CD14-positive monocyte (primary cell): ENCODE data around the gene GPC6. TPM values are rescaled to one million over a fixed set of nuclear protein-coding genes. Genes with fewer than 3 reads are reported as not detected.

Source experiments
- DNase-seq, 3 donors: peaks; one replicate each; pipeline ENCODE4 v3.0.0-alpha.2; 2011 to 2022
- H2AFZ ChIP-seq: 2 replicates; pipeline ENCODE4 v1.6.0; 2012; ENCODE audit warnings: mild to moderate bottlenecking, low read depth, low read length, inconsistent platforms; ENCODE audit not compliant: insufficient read depth, poor library complexity, severe bottlenecking
- H3K27ac ChIP-seq, 2 donors: 1 replicate in 1 of 2; 2 replicates in 1 of 2; pipeline ENCODE4 v1.5.1; 2012 to 2013; ENCODE audit warnings: low read length in 2 of 2, control low read depth in 1 of 2, inconsistent platforms in 1 of 2, low read depth in 1 of 2, mild to moderate bottlenecking in 1 of 2
- H3K27me3 ChIP-seq, 2 donors: one replicate each; pipeline versions ENCODE4 v1.6.0 to v1.6.1; 2011 to 2013; ENCODE audit warnings: low read length in 2 of 2; ENCODE audit not compliant: control insufficient read depth in 2 of 2, insufficient read depth in 2 of 2
- H3K36me3 ChIP-seq, 2 donors: replicated peaks in 1 of 2; 1 replicate in 1 of 2; 2 replicates in 1 of 2; pipeline versions ENCODE4 v1.5.1 to v1.6.1; 2012 to 2013; ENCODE audit warnings: low read length in 2 of 2, control low read depth in 1 of 2, inconsistent platforms in 1 of 2, mild to moderate bottlenecking in 1 of 2; ENCODE audit not compliant: insufficient read depth in 2 of 2, control insufficient read depth in 1 of 2
- H3K4me1 ChIP-seq, 2 donors: 1 replicate in 1 of 2; 2 replicates in 1 of 2; pipeline versions ENCODE4 v1.5.1 to v1.6.1; 2012 to 2013; ENCODE audit warnings: low read length in 2 of 2, control low read depth in 1 of 2, inconsistent platforms in 1 of 2, mild to moderate bottlenecking in 1 of 2, moderate library complexity in 1 of 2; ENCODE audit not compliant: insufficient read depth in 2 of 2, control insufficient read depth in 1 of 2
- H3K4me2 ChIP-seq: replicated peaks from 2 replicates; pipeline ENCODE3; 2012; ENCODE audit warnings: low read length, moderate library complexity, mild to moderate bottlenecking; ENCODE audit not compliant: poor library complexity, severe bottlenecking; ENCODE audit errors: extremely low read depth
- H3K4me3 ChIP-seq, 3 experiments: fragments of 200-600 bp in 1 of 3; sonication (generic) in 1 of 3; replicated peaks in 1 of 3; 1 replicate in 2 of 3; 2 replicates in 1 of 3; pipeline ENCODE4 v1.5.1; 2011 to 2013; ENCODE audit warnings: low read length in 3 of 3, mild to moderate bottlenecking in 3 of 3, control low read depth in 2 of 3, low read depth in 2 of 3, inconsistent platforms in 1 of 3, moderate library complexity in 1 of 3
- H3K79me2 ChIP-seq: 2 replicates; pipeline ENCODE4 v1.6.0; 2012; ENCODE audit warnings: mild to moderate bottlenecking, control low read depth, inconsistent platforms, low read length, moderate library complexity; ENCODE audit not compliant: insufficient read depth
- H3K9ac ChIP-seq: 2 replicates; pipeline ENCODE4 v1.6.0; 2017; ENCODE audit warnings: low read length, mild to moderate bottlenecking; ENCODE audit not compliant: insufficient read depth, poor library complexity, severe bottlenecking
- H3K9me3 ChIP-seq, 2 donors: replicated peaks in 1 of 2; 1 replicate in 1 of 2; 2 replicates in 1 of 2; pipeline versions ENCODE4 v1.5.1 to v1.6.1; 2012 to 2013; ENCODE audit warnings: low read length in 2 of 2, control low read depth in 1 of 2; ENCODE audit not compliant: control insufficient read depth in 1 of 2, insufficient read depth in 1 of 2
- H4K20me1 ChIP-seq: 2 replicates; pipeline ENCODE4 v1.6.0; 2012; ENCODE audit warnings: mild to moderate bottlenecking, low read length, control low read depth, moderate library complexity; ENCODE audit not compliant: insufficient read depth
- H3K27ac Mint-ChIP-seq, 7 donors: one replicate each; pipeline ENCODE4 v1.8.0; 2020; ENCODE audit warnings: mild to moderate bottlenecking in 7 of 7, mixed read lengths in 7 of 7, moderate library complexity in 6 of 7, inconsistent platforms in 2 of 7
- H3K27me3 Mint-ChIP-seq, 3 donors: one replicate each; pipeline ENCODE4 v1.8.0; 2021 to 2022; ENCODE audit warnings: low read depth in 3 of 3, mild to moderate bottlenecking in 3 of 3, mixed read lengths in 3 of 3, moderate library complexity in 3 of 3, inconsistent platforms in 1 of 3
- H3K36me3 Mint-ChIP-seq, 2 donors: one replicate each; pipeline ENCODE4 v1.8.0; 2020; ENCODE audit warnings: mixed read lengths in 2 of 2, inconsistent platforms in 1 of 2, mild to moderate bottlenecking in 1 of 2
- H3K4me1 Mint-ChIP-seq: one replicate; pipeline ENCODE4 v1.8.0; 2020; ENCODE audit warnings: mild to moderate bottlenecking, mixed read lengths
- H3K4me3 Mint-ChIP-seq, 2 donors: one replicate each; pipeline ENCODE4 v1.8.0; 2020; ENCODE audit warnings: mild to moderate bottlenecking in 2 of 2, mixed read lengths in 2 of 2, moderate library complexity in 1 of 2
- H3K9me3 Mint-ChIP-seq, 7 donors: one replicate each; pipeline ENCODE4 v1.8.0; 2020 to 2022; ENCODE audit warnings: mixed read lengths in 7 of 7, mild to moderate bottlenecking in 6 of 7, moderate library complexity in 6 of 7, inconsistent platforms in 2 of 7
- WGBS: methylation state at CpG from one replicate; pipeline ENCODE4 v1.1.5; 2013; ENCODE audit warnings: missing lambda C conversion rate; ENCODE audit not compliant: insufficient coverage; 5-methylcytosine and 5-hydroxymethylcytosine counted together
- intact Hi-C, 2 donors: fragments of 100-400 bp; cut with micrococcal nuclease; formaldehyde crosslinking; loops; one replicate each; pipeline versions ENCODE4 v1.15.0 to v1.15.1; 2023
- polyA plus RNA-seq, 3 donors: library from polyadenylated mRNA; depleted of rRNA in 1 of 3; unstranded in 2 of 3; stranded (reverse) in 1 of 3; fragments of 300-500 nt in 2 of 3; fragments of >200 nt in 1 of 3; fragmentation: Illumina TruSeq in 2 of 3; gene quantifications; 1 replicate in 2 of 3; 2 replicates in 1 of 3; pipeline ENCODE4 v1.2.3, GENCODE V29; 2012 to 2021
- TF ChIP-seq, protein P1 (sequence below): fragments of 200-600 bp; IDR thresholded peaks from one replicate; pipeline ENCODE4 v1.8.0; 2022; ENCODE audit warnings: antibody characterized with exemption, mild to moderate bottlenecking

GPC6 gene
- polyA plus RNA-seq, 3 donors, result not detected

DNA sequence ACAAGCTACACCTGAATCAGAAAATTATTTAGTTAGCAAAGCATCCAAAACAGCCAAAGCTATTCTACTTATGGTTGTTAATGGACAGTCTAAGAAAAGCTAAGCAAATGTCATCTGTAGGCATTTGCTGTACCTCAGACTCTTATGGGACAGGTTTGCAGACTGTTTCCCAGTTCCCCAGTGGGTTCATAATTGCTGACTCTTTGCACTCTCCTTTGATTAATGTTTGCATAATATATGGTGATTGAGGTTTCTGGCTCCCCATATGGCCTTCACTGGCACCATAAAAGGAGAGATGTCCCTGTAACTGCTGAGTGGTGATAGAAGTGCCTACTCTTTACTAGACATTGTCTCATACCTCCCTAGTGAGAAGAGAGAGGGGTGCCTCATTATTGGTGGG lies 142.1 kb downstream of the GPC6 start:
- no peak overlapping the region for H3K4me2 ChIP-seq
- H3K4me3 ChIP-seq, result no peak overlapping the region
- no peaks in the 10 kb centered on the region for H3K27me3 ChIP-seq
- no peaks in the 10 kb centered on the region for H3K4me1 Mint-ChIP-seq
- no peaks in the 10 kb centered on the region for H3K4me1 ChIP-seq
- H3K9me3 ChIP-seq, result no peaks in the 10 kb centered on the region
- H3K36me3 Mint-ChIP-seq, result no peaks in the 10 kb centered on the region
- H4K20me1 ChIP-seq, result no peaks in the 10 kb centered on the region
- intact Hi-C loops, result no loop called here
- DNase-seq, result no peak
- no peak overlapping the region for H3K27ac Mint-ChIP-seq
- no peaks in the 10 kb centered on the region for H3K36me3 ChIP-seq
- TF ChIP-seq, protein P1, sequence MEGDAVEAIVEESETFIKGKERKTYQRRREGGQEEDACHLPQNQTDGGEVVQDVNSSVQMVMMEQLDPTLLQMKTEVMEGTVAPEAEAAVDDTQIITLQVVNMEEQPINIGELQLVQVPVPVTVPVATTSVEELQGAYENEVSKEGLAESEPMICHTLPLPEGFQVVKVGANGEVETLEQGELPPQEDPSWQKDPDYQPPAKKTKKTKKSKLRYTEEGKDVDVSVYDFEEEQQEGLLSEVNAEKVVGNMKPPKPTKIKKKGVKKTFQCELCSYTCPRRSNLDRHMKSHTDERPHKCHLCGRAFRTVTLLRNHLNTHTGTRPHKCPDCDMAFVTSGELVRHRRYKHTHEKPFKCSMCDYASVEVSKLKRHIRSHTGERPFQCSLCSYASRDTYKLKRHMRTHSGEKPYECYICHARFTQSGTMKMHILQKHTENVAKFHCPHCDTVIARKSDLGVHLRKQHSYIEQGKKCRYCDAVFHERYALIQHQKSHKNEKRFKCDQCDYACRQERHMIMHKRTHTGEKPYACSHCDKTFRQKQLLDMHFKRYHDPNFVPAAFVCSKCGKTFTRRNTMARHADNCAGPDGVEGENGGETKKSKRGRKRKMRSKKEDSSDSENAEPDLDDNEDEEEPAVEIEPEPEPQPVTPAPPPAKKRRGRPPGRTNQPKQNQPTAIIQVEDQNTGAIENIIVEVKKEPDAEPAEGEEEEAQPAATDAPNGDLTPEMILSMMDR, result no peak
- H3K9me3 Mint-ChIP-seq, result peaks cover 2 to 5% (median 4%) of the 10 kb centered on the region in 7 donors
- H3K27me3 Mint-ChIP-seq, result no peaks in the 10 kb centered on the region
- H3K27ac ChIP-seq, result no peak overlapping the region
- H3K4me3 Mint-ChIP-seq, result no peak overlapping the region
- no peak overlapping the region for H2AFZ ChIP-seq
- H3K9ac ChIP-seq, result no peak overlapping the region
- no peaks in the 10 kb centered on the region for H3K79me2 ChIP-seq

DNA sequence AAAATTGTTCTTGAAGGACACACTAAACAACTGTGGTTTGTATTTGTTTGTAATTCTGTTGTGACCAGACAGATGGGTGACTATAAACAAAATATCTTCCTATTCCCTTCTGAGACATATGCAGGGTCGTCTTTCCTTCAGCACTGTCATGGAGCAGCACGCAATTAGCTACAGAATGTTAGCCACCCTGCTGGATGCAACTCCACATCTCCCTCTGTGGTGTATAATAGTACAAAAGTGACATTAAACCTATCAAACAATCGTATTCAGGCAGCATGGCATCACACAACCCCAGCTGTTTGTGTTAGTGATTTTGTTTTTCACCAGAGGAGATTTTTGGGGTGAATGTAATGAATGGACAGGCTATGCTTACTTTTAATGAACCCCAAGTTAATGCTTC lies 146.2 kb downstream of the GPC6 start:
- no peak for DNase-seq
- Mint-ChIP-seq H3K4me1 (no peaks in the 10 kb centered on the region), H3K36me3 (no peaks in the 10 kb centered on the region), H3K4me3 (no peak overlapping the region), H3K27me3 (no peaks in the 10 kb centered on the region), H3K9me3 (peaks cover 0 to 2% (median 0%) of the 10 kb centered on the region in 7 donors), H3K27ac (no peak overlapping the region)
- no peaks in the 10 kb centered on the region for H3K36me3 ChIP-seq
- no peaks in the 10 kb centered on the region for H3K27me3 ChIP-seq
- TF ChIP-seq, protein P1, result no peak
- no peak overlapping the region for H3K4me2 ChIP-seq
- H3K27ac ChIP-seq, result no peak overlapping the region
- H3K4me1 ChIP-seq, result no peaks in the 10 kb centered on the region
- no peak overlapping the region for H3K9ac ChIP-seq
- H3K79me2 ChIP-seq, result no peaks in the 10 kb centered on the region
- no peak overlapping the region for H3K4me3 ChIP-seq
- intact Hi-C loops, result no loop called here
- H3K9me3 ChIP-seq, result peaks cover 0 to 4% of the 10 kb centered on the region in 2 donors
- H2AFZ ChIP-seq, result no peak overlapping the region
- no peaks in the 10 kb centered on the region for H4K20me1 ChIP-seq
- no CpG with 5 or more reads among the region's 3 CpGs for WGBS
